ENCODE data around the gene RNF224. TPM values are rescaled to one million over a fixed set of nuclear protein-coding genes. Genes with fewer than 3 reads are reported as not detected.

Gene RNF224
- total RNA-seq, 1 donor from 2014 or later, result 0.39 TPM

DNA sequence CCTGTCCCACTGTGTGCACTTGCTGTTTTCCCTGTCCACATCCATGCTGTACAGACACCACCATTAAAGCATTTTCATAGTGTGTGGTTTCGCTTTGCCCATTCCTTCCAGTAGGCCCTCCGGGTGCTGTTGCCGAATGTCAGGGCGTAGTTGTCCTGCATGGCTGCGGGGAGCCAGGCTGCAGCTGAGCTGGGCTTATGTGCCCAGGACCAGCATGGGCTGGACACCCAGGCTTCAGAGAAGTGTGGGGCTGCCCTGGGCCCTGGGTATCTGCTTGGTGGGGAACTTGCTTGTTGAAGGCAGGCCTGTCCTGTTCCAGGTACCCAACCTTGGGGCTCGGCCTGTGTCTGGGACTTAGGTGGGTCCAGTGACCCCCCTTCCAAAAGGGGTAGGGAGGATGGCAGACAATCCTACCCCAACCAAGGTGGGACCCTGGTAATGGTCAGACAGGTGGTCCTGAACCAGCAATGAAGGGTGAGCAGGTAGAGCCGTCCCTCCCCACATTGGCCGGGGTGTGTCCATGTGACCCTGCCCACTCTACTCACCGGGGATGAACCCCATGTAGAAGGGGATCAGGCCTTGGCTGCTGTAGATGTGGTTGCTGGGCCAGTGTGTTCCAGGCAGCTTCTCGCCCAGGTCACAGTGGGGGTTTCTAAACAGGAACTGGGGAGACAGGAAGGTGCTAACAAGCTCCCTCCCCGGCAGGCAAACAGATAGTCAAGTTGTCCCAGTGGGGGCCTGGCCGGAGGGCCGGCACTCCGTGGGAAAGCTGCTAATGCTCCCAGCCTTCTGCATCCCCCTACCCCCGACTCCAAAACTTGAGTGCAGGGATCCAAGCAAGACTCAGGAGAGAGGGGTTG lies 16.6 kb downstream of the RNF224 start:
- peaks cover 15% of the 10 kb centered on the region for H3K27me3 Mint-ChIP-seq (ENCODE audit: unreplicated experiment)
- H3K4me1 Mint-ChIP-seq (ENCODE audit: low read depth, unreplicated experiment), result peaks cover 11% of the 10 kb centered on the region
- TF ChIP-seq, protein P1, sequence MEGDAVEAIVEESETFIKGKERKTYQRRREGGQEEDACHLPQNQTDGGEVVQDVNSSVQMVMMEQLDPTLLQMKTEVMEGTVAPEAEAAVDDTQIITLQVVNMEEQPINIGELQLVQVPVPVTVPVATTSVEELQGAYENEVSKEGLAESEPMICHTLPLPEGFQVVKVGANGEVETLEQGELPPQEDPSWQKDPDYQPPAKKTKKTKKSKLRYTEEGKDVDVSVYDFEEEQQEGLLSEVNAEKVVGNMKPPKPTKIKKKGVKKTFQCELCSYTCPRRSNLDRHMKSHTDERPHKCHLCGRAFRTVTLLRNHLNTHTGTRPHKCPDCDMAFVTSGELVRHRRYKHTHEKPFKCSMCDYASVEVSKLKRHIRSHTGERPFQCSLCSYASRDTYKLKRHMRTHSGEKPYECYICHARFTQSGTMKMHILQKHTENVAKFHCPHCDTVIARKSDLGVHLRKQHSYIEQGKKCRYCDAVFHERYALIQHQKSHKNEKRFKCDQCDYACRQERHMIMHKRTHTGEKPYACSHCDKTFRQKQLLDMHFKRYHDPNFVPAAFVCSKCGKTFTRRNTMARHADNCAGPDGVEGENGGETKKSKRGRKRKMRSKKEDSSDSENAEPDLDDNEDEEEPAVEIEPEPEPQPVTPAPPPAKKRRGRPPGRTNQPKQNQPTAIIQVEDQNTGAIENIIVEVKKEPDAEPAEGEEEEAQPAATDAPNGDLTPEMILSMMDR (IDR thresholded peaks at IDR 0.05; ENCODE audit: partially characterized antibody, unreplicated experiment), result no peak
- H3K36me3 Mint-ChIP-seq (ENCODE audit: unreplicated experiment), result no peaks in the 10 kb centered on the region
- H3K9me3 Mint-ChIP-seq (ENCODE audit: unreplicated experiment), result peaks cover 3% of the 10 kb centered on the region
- no peak overlapping the region for H3K4me3 Mint-ChIP-seq (ENCODE audit: unreplicated experiment)
- DNase-seq, result no peak
- no peak overlapping the region for H3K27ac Mint-ChIP-seq (ENCODE audit: unreplicated experiment)

DNA sequence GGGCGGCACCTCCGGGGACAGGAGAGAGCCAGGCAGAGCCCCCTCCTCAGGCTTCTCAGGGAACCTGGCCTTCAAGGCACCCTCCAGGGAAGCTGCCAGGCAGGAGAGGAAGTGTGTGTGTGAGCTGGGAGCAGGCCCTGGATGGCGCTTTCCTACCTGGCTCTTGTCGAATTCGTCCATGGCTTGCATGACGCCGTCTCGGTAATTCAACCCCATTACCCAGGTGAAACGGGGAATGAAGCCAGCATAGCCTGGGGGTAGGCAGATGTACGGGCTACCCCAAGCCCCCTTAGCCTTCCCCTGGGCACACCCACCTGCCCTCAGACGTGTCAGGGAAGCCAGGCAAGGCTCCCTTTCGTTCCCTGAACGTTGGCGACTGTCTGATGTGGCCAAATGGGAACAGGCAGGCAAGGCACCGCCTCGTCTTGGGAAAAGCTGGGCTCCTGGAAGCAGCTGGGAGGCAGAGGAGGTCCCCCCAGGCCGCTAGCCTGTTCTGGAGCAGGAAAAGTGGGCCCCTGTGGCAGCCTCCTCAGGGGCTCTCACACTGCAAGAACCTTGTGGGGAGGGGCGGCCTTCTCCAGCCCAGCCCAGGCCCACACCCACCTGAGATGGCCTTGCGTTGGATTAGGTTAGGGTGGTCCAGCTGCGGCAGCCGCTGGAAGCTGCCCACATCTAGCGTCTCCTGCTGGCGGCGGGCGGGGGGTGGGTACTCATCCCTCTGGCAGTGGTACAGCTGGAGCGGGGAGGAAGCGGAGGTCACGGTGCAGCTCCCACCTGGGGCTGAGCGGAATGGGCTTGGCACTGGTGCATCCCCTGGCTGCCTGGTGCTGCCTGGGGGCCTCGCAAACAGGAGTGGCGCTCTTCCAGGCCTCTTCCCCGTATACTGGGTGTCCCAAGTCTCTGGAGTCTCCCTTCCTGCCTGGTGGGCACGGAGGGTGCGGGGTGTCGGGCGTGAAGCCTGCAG lies 17.5 kb downstream of the RNF224 start:
- H3K9me3 Mint-ChIP-seq (ENCODE audit: unreplicated experiment), result no peaks in the 10 kb centered on the region
- H3K27me3 Mint-ChIP-seq (ENCODE audit: unreplicated experiment), result peaks cover 12% of the 10 kb centered on the region
- H3K4me1 Mint-ChIP-seq (ENCODE audit: low read depth, unreplicated experiment), result peaks cover 7% of the 10 kb centered on the region
- TF ChIP-seq, protein P1 (IDR thresholded peaks at IDR 0.05; ENCODE audit: partially characterized antibody, unreplicated experiment), result no peak
- no peak for DNase-seq
- no peaks in the 10 kb centered on the region for H3K36me3 Mint-ChIP-seq (ENCODE audit: unreplicated experiment)
- no peak overlapping the region for H3K4me3 Mint-ChIP-seq (ENCODE audit: unreplicated experiment)
- H3K27ac Mint-ChIP-seq (ENCODE audit: unreplicated experiment), result no peak overlapping the region

DNA sequence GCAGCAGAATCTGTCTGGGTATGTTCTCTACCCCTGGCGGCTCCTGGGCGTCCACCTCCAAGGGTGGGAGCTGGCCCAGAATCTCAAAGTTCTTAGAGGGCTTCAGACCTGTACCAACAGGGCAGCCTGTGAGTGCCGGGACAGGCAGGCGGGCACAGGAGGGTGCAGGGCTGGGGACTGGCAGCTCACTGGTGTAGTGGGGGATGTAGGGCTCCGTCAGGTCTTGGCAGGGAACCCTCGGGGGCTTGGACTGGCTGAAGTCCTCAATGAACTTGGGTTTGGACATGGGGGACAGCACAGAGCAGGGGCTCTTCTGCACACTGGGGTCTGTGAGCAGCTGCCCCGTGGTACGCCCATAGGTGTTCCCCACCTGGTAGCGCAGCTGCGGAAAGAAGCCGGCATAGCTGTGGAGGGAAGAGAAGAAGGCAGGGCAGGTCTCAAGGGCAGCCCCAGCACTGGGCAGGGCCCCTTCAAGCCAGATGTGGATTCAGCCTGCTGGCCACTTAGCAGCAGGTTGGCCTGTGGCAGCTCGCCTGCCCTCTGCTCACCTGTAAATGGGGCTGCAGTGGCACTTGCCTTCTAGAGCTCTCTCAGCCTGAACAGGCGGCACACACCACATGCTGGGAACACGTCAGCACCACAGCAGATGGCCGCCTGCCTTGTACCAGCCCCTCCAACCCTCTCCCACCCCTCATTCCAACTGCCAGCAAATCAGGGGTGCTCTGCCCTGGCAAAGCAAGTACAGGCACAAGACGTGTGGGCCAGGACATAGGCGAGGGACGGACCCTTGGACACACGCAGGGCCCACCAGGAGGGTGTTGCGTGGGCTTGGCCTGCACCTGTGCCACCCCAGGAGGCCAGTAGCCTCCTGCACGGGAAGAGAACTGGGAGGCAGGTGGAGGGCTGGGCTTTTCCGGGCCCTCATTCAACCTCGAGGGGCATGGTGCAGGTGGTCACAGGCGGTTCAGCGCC lies 18.4 kb downstream of the RNF224 start:
- no peaks in the 10 kb centered on the region for H3K36me3 Mint-ChIP-seq (ENCODE audit: unreplicated experiment)
- no peaks in the 10 kb centered on the region for H3K9me3 Mint-ChIP-seq (ENCODE audit: unreplicated experiment)
- DNase-seq, result no peak
- H3K4me3 Mint-ChIP-seq (ENCODE audit: unreplicated experiment), result no peak overlapping the region
- peaks cover 7% of the 10 kb centered on the region for H3K4me1 Mint-ChIP-seq (ENCODE audit: low read depth, unreplicated experiment)
- H3K27ac Mint-ChIP-seq (ENCODE audit: unreplicated experiment), result no peak overlapping the region
- TF ChIP-seq, protein P1 (IDR thresholded peaks at IDR 0.05; ENCODE audit: partially characterized antibody, unreplicated experiment), result no peak
- peaks cover 11% of the 10 kb centered on the region for H3K27me3 Mint-ChIP-seq (ENCODE audit: unreplicated experiment)

DNA sequence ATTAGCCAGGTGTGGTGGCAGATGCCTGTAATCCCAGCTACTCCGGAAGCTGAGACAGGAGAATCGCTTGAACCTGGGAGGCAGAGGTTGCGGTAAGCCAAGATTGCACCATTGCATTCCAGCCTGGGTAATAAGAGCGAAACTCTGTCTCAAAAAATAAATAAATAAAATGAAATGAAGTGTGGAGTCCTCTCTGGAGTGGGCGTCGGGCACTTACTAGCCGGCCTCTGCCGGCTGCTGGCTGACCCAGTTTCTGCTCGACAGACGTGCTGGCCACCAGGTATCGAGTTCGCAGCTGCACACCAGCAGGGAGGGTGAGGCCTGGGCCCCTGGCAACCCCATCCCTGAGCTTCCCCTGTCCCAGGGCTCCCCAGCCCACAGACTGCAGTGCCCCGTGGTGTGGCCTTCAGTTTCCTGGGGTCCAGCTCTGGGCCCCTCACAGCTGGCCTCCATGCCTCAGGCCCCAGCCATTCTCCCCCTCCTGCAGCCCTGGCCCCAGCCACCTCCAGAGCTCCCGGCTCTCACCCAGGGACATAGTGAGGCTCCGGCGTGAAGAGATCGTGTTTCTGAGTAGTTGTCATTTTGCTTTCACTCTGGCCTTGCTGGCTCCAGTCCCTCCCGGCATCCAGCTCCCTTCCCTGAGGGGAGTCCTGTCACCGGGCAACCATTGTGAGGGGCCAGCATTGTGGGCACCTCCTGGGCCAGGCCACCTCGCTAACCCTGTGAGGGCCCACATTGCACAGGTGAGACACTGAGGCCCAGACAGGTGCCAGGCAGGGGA lies 20.0 kb downstream of the RNF224 start:
- H3K27me3 Mint-ChIP-seq (ENCODE audit: unreplicated experiment), result peaks cover 7% of the 10 kb centered on the region
- H3K9me3 Mint-ChIP-seq (ENCODE audit: unreplicated experiment), result no peaks in the 10 kb centered on the region
- no peak for DNase-seq
- TF ChIP-seq, protein P1 (IDR thresholded peaks at IDR 0.05; ENCODE audit: partially characterized antibody, unreplicated experiment), result no peak
- H3K4me3 Mint-ChIP-seq (ENCODE audit: unreplicated experiment), result no peak overlapping the region
- H3K27ac Mint-ChIP-seq (ENCODE audit: unreplicated experiment), result no peak overlapping the region
- H3K4me1 Mint-ChIP-seq (ENCODE audit: low read depth, unreplicated experiment), result peaks cover 6% of the 10 kb centered on the region
- H3K36me3 Mint-ChIP-seq (ENCODE audit: unreplicated experiment), result no peaks in the 10 kb centered on the region
